ENCODE results near the gene INPP5A.

DNA sequence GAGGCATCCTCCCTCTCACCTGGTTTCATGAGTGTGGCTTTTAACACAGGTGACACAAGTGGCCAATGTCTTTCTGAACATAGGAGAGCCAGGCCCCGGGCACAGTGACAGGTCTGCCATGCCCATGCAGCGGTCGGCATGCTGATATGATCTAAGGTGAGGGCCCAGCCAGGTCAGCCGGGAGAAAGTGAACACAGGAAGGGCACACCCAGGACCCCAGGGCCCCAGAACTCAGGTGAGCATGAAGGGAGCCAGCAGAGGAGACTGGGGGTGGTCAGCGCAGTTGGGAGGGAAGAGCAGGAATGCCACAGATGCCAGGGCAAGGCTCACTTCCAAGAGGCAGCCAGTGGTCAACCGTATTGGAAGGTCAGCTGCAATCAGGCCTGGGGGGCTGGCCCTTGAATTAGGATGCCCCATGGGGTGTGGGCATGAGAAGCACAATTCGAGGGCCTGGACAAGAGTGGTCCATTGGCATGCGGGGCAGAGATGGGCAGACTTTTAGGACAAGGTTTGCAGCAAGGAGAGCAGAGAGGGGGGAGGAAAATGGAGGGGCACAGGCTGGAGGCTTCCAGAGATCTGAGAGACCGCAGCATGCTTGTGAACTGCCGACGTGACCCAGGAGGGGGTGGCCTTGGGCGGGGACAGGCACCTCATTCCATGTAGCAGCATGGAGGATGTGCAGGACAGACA lies 3.9 kb upstream of the INPP5A start:
- no peak for TF ChIP-seq POLR2A (IDR thresholded peaks at IDR 0.05)
- TF ChIP-seq, protein P1, sequence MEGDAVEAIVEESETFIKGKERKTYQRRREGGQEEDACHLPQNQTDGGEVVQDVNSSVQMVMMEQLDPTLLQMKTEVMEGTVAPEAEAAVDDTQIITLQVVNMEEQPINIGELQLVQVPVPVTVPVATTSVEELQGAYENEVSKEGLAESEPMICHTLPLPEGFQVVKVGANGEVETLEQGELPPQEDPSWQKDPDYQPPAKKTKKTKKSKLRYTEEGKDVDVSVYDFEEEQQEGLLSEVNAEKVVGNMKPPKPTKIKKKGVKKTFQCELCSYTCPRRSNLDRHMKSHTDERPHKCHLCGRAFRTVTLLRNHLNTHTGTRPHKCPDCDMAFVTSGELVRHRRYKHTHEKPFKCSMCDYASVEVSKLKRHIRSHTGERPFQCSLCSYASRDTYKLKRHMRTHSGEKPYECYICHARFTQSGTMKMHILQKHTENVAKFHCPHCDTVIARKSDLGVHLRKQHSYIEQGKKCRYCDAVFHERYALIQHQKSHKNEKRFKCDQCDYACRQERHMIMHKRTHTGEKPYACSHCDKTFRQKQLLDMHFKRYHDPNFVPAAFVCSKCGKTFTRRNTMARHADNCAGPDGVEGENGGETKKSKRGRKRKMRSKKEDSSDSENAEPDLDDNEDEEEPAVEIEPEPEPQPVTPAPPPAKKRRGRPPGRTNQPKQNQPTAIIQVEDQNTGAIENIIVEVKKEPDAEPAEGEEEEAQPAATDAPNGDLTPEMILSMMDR (IDR thresholded peaks at IDR 0.05) = no peak

All from lower leg skin (tissue), 3 donors.